Measurements from ENCODE around the gene ATG13.

- no peak for TF ChIP-seq CTCF (IDR thresholded peaks at IDR 0.05)
- no peak for TF ChIP-seq POLR2A (IDR thresholded peaks at IDR 0.05)
Measured at GRCh38 chr11:46632502-46632901, 15.1 kb downstream of the ATG13 start.
